RWPE1 (cell line): ENCODE results near the gene ICA1L.
"Not testable (repeated sequence)": the region's sequence is repeated elsewhere in the genome, so short reads cannot be mapped to it uniquely, and the experiment has no call there.

ENCODE experiments used
- CTCF ChIA-PET: fragments of 350-600 bp; sonication (Branson Sonifier 250); formaldehyde crosslinking; extraction: SDS; loops from one replicate; lab custom pipeline; 2021; lab: Yijun Ruan, JAX
- POLR2A ChIA-PET: fragments of 400-600 bp; formaldehyde crosslinking; extraction: SDS; loops from one replicate; lab custom pipeline; 2020; ENCODE audit warnings: antibody characterized with exemption; ENCODE audit not compliant: low non-redundant PET; lab: Yijun Ruan, JAX
- DNase-seq: peaks from one replicate; pipeline ENCODE4 v3.0.0; 2012; ENCODE audit warnings: low spot score
- H3K27ac ChIP-seq: fragments of 450-650 bp; 2 replicates; pipeline ENCODE4 v1.5.1; 2017
- TF ChIP-seq, protein P1 (sequence below): fragments of 450-650 bp; conservative IDR thresholded peaks from 2 replicates; pipeline ENCODE4 v1.5.1; 2017; ENCODE audit warnings: low read depth, mild to moderate bottlenecking

Gene ICA1L

GRCh38 chr2:202871300-202872141 is at the start of gene ICA1L:
Gene ICA1L, minus strand, starts transcription at chr2:202871766. Its CDS starts 42,757 bp downstream, at chr2:202829009.
- ChIA-PET POLR2A (interaction anchor here (0.7 kb wide), 1 partner anchor 145 kb away, joined by 3 read pairs; no protein-coding TSS in a partner anchor), CTCF (interaction anchor here (0.6 to 1.5 kb wide), 2 partner anchors 10 to 282 kb away, joined by 4 to 5 read pairs; no protein-coding TSS in a partner anchor)
- peak; percentile 46 for DNase-seq

GRCh38 chr2:202918860-202919259 is 47.3 kb upstream of the ICA1L start:
- POLR2A ChIA-PET = no interaction called here
- TF ChIP-seq, protein P1, sequence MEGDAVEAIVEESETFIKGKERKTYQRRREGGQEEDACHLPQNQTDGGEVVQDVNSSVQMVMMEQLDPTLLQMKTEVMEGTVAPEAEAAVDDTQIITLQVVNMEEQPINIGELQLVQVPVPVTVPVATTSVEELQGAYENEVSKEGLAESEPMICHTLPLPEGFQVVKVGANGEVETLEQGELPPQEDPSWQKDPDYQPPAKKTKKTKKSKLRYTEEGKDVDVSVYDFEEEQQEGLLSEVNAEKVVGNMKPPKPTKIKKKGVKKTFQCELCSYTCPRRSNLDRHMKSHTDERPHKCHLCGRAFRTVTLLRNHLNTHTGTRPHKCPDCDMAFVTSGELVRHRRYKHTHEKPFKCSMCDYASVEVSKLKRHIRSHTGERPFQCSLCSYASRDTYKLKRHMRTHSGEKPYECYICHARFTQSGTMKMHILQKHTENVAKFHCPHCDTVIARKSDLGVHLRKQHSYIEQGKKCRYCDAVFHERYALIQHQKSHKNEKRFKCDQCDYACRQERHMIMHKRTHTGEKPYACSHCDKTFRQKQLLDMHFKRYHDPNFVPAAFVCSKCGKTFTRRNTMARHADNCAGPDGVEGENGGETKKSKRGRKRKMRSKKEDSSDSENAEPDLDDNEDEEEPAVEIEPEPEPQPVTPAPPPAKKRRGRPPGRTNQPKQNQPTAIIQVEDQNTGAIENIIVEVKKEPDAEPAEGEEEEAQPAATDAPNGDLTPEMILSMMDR = no peak
- no peak for DNase-seq
- no peak overlapping the region for H3K27ac ChIP-seq
- CTCF ChIA-PET = no interaction called here

More at GRCh38 chr2:202871300-202872141, at the start of gene ICA1L:
- TF ChIP-seq, protein P1 = no peak
- peak within 1 kb of the TSS; percentile 70 for H3K27ac ChIP-seq

GRCh38 chr2:202912342-202913201 is 41.0 kb upstream of the ICA1L start:
- CTCF ChIA-PET, DNase-seq, POLR2A ChIA-PET: not testable (repeated sequence)
- H3K27ac ChIP-seq = peak overlapping the region; percentile 94

- TF ChIP-seq, protein P1 = no peak
- DNase-seq = peak; percentile 92
- H3K27ac ChIP-seq = peak within 1 kb of the TSS; percentile 94
- POLR2A ChIA-PET = no interaction called here
- CTCF ChIA-PET = interaction anchor here (0.6 to 0.7 kb wide), 2 partner anchors 212 to 399 kb away, joined by 3 read pairs; no protein-coding TSS in a partner anchor
These were observed 40.2 kb upstream of the ICA1L start, which contains the start of the genes CARF and WDR12 for GRCh38 chr2:202911512-202912341. Gene CARF, plus strand, starts transcription at chr2:202912275. Its CDS starts 29,628 bp downstream, at chr2:202941903. Gene WDR12, minus strand, starts transcription at chr2:202911673. Its CDS starts 197 bp downstream, at chr2:202911476.

GRCh38 chr2:202911203-202911511 is 39.6 kb upstream of the ICA1L start:
- peak overlapping the region; percentile 94 for H3K27ac ChIP-seq
- TF ChIP-seq, protein P1 = no peak
- POLR2A ChIA-PET = no interaction called here
- DNase-seq = no peak
- CTCF ChIA-PET = interaction anchor here (0.7 to 1.1 kb wide), 2 partner anchors 104 to 323 kb away, joined by 3 read pairs; no protein-coding TSS in a partner anchor

DNA sequence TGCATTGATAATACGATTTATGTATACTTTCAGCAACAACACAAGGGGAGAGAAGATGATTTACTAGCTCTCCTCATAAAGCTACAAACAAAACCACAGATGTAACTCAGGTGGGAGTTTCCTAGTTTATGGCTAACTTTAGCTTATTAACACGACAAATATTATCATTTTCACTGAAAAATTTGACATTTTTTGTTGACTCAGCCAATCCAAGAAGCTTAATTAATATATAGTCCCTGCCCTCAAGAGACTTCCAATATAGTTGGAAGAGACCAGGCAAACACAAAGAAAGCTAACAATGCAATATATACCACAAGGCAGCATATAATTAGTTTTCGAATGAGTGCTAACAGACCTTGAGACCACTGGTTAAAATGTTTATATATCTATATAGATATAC is 39.1 kb upstream of the ICA1L start:
- POLR2A ChIA-PET = no interaction called here
- no peak overlapping the region for H3K27ac ChIP-seq
- TF ChIP-seq, protein P1 = no peak
- no peak for DNase-seq
- CTCF ChIA-PET = interaction anchor here (0.7 to 1.1 kb wide), 2 partner anchors 105 to 322 kb away, joined by 3 read pairs; no protein-coding TSS in a partner anchor

DNA sequence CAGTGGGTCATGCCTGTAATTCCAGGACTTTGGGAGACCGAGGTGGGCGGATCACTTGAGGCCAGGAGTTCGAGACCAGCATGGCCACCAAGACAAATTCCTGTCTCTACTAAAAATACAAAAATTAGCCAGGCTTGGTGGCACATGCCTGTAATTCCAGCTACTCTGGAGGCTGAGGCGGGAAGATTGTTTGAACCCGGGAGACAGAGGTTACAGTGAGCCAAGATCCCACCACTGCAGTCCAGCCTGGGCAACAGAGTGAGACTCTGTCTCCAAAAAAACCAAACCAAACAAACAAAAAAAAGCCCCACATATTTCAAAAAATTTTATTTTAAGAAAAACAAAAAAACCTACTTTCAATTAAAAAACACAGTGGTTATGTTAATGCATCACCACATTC is 38.7 kb upstream of the ICA1L start:
- H3K27ac ChIP-seq, DNase-seq, POLR2A ChIA-PET: not testable (repeated sequence)
- CTCF ChIA-PET = interaction anchor here (1.1 kb wide), 1 partner anchor 322 kb away, joined by 3 read pairs; no protein-coding TSS in a partner anchor
